Measurements from ENCODE around the gene CGB2. TPM values are rescaled to one million over a fixed set of nuclear protein-coding genes. Genes with fewer than 3 reads are reported as not detected.

CGB2 gene
- total RNA-seq, 2 experiments from 2014 or later: not detected

DNA sequence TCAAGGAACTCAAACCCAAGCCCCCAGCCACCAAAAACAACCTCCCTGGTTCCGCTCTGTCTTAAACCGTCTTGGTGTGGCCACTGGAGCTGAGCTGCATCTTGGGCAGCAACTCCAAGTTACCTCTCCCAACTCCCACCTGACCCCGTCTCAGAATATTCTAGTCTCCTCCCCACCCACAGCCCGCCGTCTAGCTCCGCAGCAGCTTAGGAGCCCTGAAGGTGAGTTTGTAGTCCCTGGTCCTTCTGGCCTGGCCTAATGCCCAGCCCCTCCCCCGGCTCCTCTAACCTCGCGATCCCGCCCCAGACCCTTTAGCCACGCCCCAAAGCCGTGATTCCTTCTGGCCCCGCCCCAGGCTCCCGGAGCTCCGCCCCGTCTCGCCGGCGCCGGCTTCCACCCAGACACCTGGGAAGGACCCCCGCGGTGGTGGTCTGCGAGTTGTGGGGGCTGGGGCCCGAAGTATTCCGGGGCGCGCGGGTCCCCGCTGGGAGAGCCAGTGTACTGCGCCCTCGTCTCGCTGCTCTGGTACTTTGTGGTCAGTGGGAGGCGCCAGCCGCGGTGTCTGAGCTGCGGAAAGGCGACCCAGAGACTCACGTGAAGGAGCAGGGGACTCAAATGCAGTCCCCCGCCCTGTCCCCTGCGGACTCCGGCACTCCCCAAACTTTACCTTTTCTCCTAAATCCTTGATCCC is 12.3 kb upstream of the CGB2 start:
- CTCF ChIA-PET (ENCODE audit: unreplicated experiment): interaction anchor here (0.6 kb wide), 1 partner anchor 282 kb away, joined by 3 read pairs; no protein-coding TSS in a partner anchor
- POLR2A ChIA-PET: interaction anchor here (1.1 kb wide), 1 partner anchor 53 kb away, joined by 3 read pairs; no protein-coding TSS in a partner anchor
- H3K4me3 ChIP-seq (ENCODE audit: low read depth, low read length, poor library complexity, severe bottlenecking): no peak overlapping the region
- H3K79me2 ChIP-seq (ENCODE audit: insufficient read depth, low read depth, low read length): no peaks in the 10 kb centered on the region
- H3K36me3 ChIP-seq (ENCODE audit: insufficient read depth, low read length): peaks cover 21% of the 10 kb centered on the region
- BruUV-seq (replicated peaks): no TSS peak
- H3K27ac ChIP-seq (ENCODE audit: low read depth, low read length, poor library complexity, severe bottlenecking): no peak overlapping the region
- H3K4me2 ChIP-seq (ENCODE audit: low read length): peak overlapping the region; percentile 27; the same call in 1 of the 2 replicates
- H3K9me2 ChIP-seq (ENCODE audit: insufficient read depth, low read length): no peaks in the 10 kb centered on the region
- TF ChIP-seq, protein P1, sequence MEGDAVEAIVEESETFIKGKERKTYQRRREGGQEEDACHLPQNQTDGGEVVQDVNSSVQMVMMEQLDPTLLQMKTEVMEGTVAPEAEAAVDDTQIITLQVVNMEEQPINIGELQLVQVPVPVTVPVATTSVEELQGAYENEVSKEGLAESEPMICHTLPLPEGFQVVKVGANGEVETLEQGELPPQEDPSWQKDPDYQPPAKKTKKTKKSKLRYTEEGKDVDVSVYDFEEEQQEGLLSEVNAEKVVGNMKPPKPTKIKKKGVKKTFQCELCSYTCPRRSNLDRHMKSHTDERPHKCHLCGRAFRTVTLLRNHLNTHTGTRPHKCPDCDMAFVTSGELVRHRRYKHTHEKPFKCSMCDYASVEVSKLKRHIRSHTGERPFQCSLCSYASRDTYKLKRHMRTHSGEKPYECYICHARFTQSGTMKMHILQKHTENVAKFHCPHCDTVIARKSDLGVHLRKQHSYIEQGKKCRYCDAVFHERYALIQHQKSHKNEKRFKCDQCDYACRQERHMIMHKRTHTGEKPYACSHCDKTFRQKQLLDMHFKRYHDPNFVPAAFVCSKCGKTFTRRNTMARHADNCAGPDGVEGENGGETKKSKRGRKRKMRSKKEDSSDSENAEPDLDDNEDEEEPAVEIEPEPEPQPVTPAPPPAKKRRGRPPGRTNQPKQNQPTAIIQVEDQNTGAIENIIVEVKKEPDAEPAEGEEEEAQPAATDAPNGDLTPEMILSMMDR (conservative IDR thresholded peaks at IDR 0.05; ENCODE audit: low read length): peak; percentile 37
- TF ChIP-seq EZH2phosphoT487 (IDR thresholded peaks at IDR 0.05; ENCODE audit: borderline replicate concordance, low read depth, low read length): no peak
- intact Hi-C loops (cut with micrococcal nuclease; ENCODE audit: unreplicated experiment): no loop called here
- H3K9me3 ChIP-seq (ENCODE audit: low read length): no peaks in the 10 kb centered on the region
- no peaks in the 10 kb centered on the region for H4K20me1 ChIP-seq (ENCODE audit: insufficient read depth, low read length)
- no peak overlapping the region for H2AFZ ChIP-seq (ENCODE audit: low read length)
- peaks cover 43% of the 10 kb centered on the region for H3K4me1 ChIP-seq (ENCODE audit: insufficient read depth, low read length, poor library complexity, severe bottlenecking)
- peak; percentile 56 for DNase-seq (ENCODE audit: low spot score)

DNA sequence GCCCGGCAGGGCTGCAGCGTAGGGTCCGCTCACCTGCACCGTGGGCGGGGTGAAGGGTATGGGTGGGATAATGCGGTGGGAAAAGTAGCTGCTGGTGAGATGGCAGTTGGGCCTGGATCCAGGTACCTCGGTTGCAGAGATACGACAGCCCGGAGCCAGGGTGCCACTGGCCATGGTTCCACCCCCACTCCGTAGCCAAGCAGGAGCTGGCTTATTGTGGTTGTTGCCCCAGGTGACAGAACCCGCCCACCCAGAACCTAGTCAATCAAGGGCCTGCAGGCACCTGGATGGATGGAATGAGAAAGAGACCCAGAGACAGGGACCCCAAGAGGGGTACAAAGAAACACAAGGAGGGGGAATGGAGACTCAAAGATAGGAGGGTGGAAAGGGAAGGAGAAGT is 11.3 kb upstream of the CGB2 start:
- no peaks in the 10 kb centered on the region for H3K9me2 ChIP-seq (ENCODE audit: insufficient read depth, low read length)
- ChIA-PET CTCF (ENCODE audit: unreplicated experiment) (no interaction called here), POLR2A (interaction anchor here (1.1 to 1.6 kb wide), 2 partner anchors 27 to 54 kb away, joined by 3 to 5 read pairs; partner anchors contain the start of genes GYS1 and RUVBL2)
- peaks cover 43% of the 10 kb centered on the region for H3K4me1 ChIP-seq (ENCODE audit: insufficient read depth, low read length, poor library complexity, severe bottlenecking)
- intact Hi-C loops (cut with micrococcal nuclease; ENCODE audit: unreplicated experiment): no loop called here
- no peaks in the 10 kb centered on the region for H4K20me1 ChIP-seq (ENCODE audit: insufficient read depth, low read length)
- no peak overlapping the region for H2AFZ ChIP-seq (ENCODE audit: low read length)
- DNase-seq (ENCODE audit: low spot score): no peak
- no peaks in the 10 kb centered on the region for H3K9me3 ChIP-seq (ENCODE audit: low read length)
- no peak for TF ChIP-seq EZH2phosphoT487 (IDR thresholded peaks at IDR 0.05; ENCODE audit: borderline replicate concordance, low read depth, low read length)
- TF ChIP-seq, protein P1 (conservative IDR thresholded peaks at IDR 0.05; ENCODE audit: low read length): no peak
- no TSS peak for BruUV-seq (replicated peaks)
- H3K79me2 ChIP-seq (ENCODE audit: insufficient read depth, low read depth, low read length): no peaks in the 10 kb centered on the region
- no peak overlapping the region for H3K4me3 ChIP-seq (ENCODE audit: low read depth, low read length, poor library complexity, severe bottlenecking)
- no peak overlapping the region for H3K27ac ChIP-seq (ENCODE audit: low read depth, low read length, poor library complexity, severe bottlenecking)
- peak overlapping the region; percentile 17; the same call in 1 of the 2 replicates for H3K4me2 ChIP-seq (ENCODE audit: low read length)
- peaks cover 11% of the 10 kb centered on the region for H3K36me3 ChIP-seq (ENCODE audit: insufficient read depth, low read length)

Measured in OCI-LY7 (cell line).